SK-N-SH (cell line): Measurements from ENCODE around the gene MVD. TPM values are rescaled to one million over a fixed set of nuclear protein-coding genes. Genes with fewer than 3 reads are reported as not detected.

Experiments used
- CTCF ChIA-PET: fragments of 300-600, 350-600 bp; formaldehyde crosslinking; extraction: SDS; loops from one replicate; lab custom pipeline; 2021; lab: Yijun Ruan, JAX
- POLR2A ChIA-PET: fragments of 350-600 bp; sonication (Branson Sonifier 250); formaldehyde crosslinking; extraction: SDS; loops from one replicate; lab custom pipeline; 2020; ENCODE audit warnings: antibody characterized with exemption, inconsistent platforms; lab: Yijun Ruan, JAX
- DNase-seq: peaks from one replicate; pipeline ENCODE4 v3.0.0; 2012
- H2AFZ ChIP-seq: fragments of 200-600 bp; sonication (generic); 2 replicates; pipeline ENCODE4 v1.8.1; 2016; ENCODE audit warnings: antibody characterized with exemption, mild to moderate bottlenecking, low read depth
- H3F3A ChIP-seq: fragments of 200-600 bp; sonication (generic); replicated peaks from 2 replicates; pipeline ENCODE3; 2016; ENCODE audit warnings: antibody characterized with exemption, mild to moderate bottlenecking; ENCODE audit not compliant: insufficient read depth
- H3K27ac ChIP-seq, 2 experiments: fragments of 200-500 bp in 1 of 2; fragments of 200-600 bp in 1 of 2; sonication (Bioruptor generic) in 1 of 2; sonication (generic), shearing (Covaris generic) in 1 of 2; 2 replicates each; pipeline versions ENCODE4 v1.5.1 to v1.6.1; 2014 to 2016; ENCODE audit warnings: low read depth in 2 of 2, inconsistent platforms in 1 of 2, low read length in 1 of 2, mild to moderate bottlenecking in 1 of 2, mixed read lengths in 1 of 2
- H3K27me3 ChIP-seq: fragments of 200-600 bp; sonication (generic), shearing (Covaris generic); 2 replicates; pipeline ENCODE4 v1.6.1; 2016; ENCODE audit warnings: mixed run types; ENCODE audit not compliant: insufficient read depth
- H3K36me3 ChIP-seq, 2 experiments: fragments of 200-500 bp in 1 of 2; fragments of 200-600 bp in 1 of 2; sonication (Bioruptor generic) in 1 of 2; sonication (generic) in 1 of 2; replicated peaks in 1 of 2; 2 replicates each; pipeline versions ENCODE3 to v1.5.1; 2014 to 2016; ENCODE audit warnings: low read length in 1 of 2, mild to moderate bottlenecking in 1 of 2; ENCODE audit not compliant: insufficient read depth in 2 of 2, control insufficient read depth in 1 of 2
- H3K4me1 ChIP-seq, 2 experiments: fragments of 200-500 bp in 1 of 2; fragments of 200-600 bp in 1 of 2; sonication (Bioruptor generic) in 1 of 2; sonication (generic), shearing (Covaris generic) in 1 of 2; 2 replicates each; pipeline versions ENCODE4 v1.5.1 to v1.6.1; 2014 to 2016; ENCODE audit warnings: low read depth in 1 of 2, low read length in 1 of 2, mixed run types in 1 of 2; ENCODE audit not compliant: insufficient read depth in 2 of 2, control insufficient read depth in 1 of 2
- H3K4me2 ChIP-seq: fragments of 200-600 bp; sonication (generic), shearing (Covaris generic); 2 replicates; pipeline ENCODE4 v1.6.1; 2017; ENCODE audit warnings: mixed run types
- H3K4me3 ChIP-seq, 2 experiments: fragments of 200-500 bp in 1 of 2; fragments of 200-600 bp in 1 of 2; sonication (Bioruptor generic) in 1 of 2; sonication (generic), shearing (Covaris generic) in 1 of 2; 2 replicates each; pipeline versions ENCODE4 v1.5.1 to v1.8.1; 2014 to 2016; ENCODE audit warnings: low read depth in 2 of 2, inconsistent platforms in 1 of 2, low read length in 1 of 2, mild to moderate bottlenecking in 1 of 2, mixed read lengths in 1 of 2, moderate library complexity in 1 of 2
- H3K79me2 ChIP-seq: fragments of 200-600 bp; sonication (generic); 2 replicates; pipeline ENCODE4 v1.8.1; 2017; ENCODE audit warnings: mild to moderate bottlenecking; ENCODE audit not compliant: insufficient read depth
- H3K9ac ChIP-seq: fragments of 200-600 bp; sonication (generic); 2 replicates; pipeline ENCODE4 v1.6.1; 2017; ENCODE audit warnings: mixed run types
- H3K9me2 ChIP-seq: fragments of 200-600 bp; sonication (generic); 2 replicates; pipeline ENCODE4 v1.6.1; 2017; ENCODE audit warnings: mixed run types
- H3K9me3 ChIP-seq: fragments of 200-600 bp; sonication (generic); 2 replicates; pipeline ENCODE4 v1.6.1; 2017; ENCODE audit warnings: mixed run types, mild to moderate bottlenecking, moderate library complexity
- H4K20me1 ChIP-seq: fragments of 200-600 bp; sonication (generic); 2 replicates; pipeline ENCODE4 v1.6.1; 2017; ENCODE audit warnings: mild to moderate bottlenecking, mixed run types; ENCODE audit not compliant: insufficient read depth
- CHD2 ChIP-seq: fragments of 150-350 bp; IDR thresholded peaks from 2 replicates; pipeline ENCODE4 v1.6.1; 2018; ENCODE audit warnings: low read length; ENCODE audit not compliant: partially characterized antibody
- CTCF ChIP-seq: fragments of 200-600 bp; sonication (generic); IDR thresholded peaks from 2 replicates; pipeline ENCODE4 v1.6.1; 2017; ENCODE audit warnings: antibody characterized with exemption, mild to moderate bottlenecking, moderate library complexity
- FOSL2 ChIP-seq: IDR thresholded peaks from 2 replicates; pipeline ENCODE4 v1.4.0; 2012; ENCODE audit warnings: low read depth, mild to moderate bottlenecking, moderate library complexity, borderline replicate concordance
- GATA2 ChIP-seq: sonication (generic); formaldehyde crosslinking; IDR thresholded peaks from 2 replicates; pipeline ENCODE4 v1.5.0; 2020; ENCODE audit warnings: mild to moderate bottlenecking, missing genetic modification reagents
- JUND ChIP-seq: IDR thresholded peaks from 2 replicates; pipeline ENCODE4 v1.4.0; 2012
- NRF1 ChIP-seq: IDR thresholded peaks from 2 replicates; pipeline ENCODE4 v1.6.1; 2012; ENCODE audit warnings: low read depth, mild to moderate bottlenecking, low read length
- PBX3 ChIP-seq: IDR thresholded peaks from 2 replicates; pipeline ENCODE4; 2012
- POLR2AphosphoS5 ChIP-seq: IDR thresholded peaks from 2 replicates; pipeline ENCODE4 v1.6.1; 2012; ENCODE audit warnings: low read depth, low read length
- RCOR1 ChIP-seq: fragments of 150-350 bp; IDR thresholded peaks from 2 replicates; pipeline ENCODE4 v1.6.1; 2017; ENCODE audit warnings: antibody characterized with exemption, low read length
- SIN3A ChIP-seq: IDR thresholded peaks from 2 replicates; pipeline ENCODE4 v1.6.1; 2012; ENCODE audit warnings: low read depth, mild to moderate bottlenecking, low read length, moderate library complexity, borderline replicate concordance
- SMC3 ChIP-seq: IDR thresholded peaks from 2 replicates; pipeline ENCODE4 v1.6.1; 2012; ENCODE audit warnings: low read depth, low read length, improper control_type of control experiment
- YY1 ChIP-seq: IDR thresholded peaks from 2 replicates; pipeline ENCODE4 v1.4.0; 2012; ENCODE audit warnings: low read depth, mild to moderate bottlenecking
- WGBS: methylation state at CpG from one replicate; pipeline ENCODE4 v1.1.6; 2017; ENCODE audit warnings: low lambda C conversion rate; 5-methylcytosine and 5-hydroxymethylcytosine counted together
- polyA plus RNA-seq, 3 experiments: library from polyadenylated mRNA; depleted of rRNA; stranded (reverse); fragments of >200 nt; gene quantifications; 2 replicates each; pipeline ENCODE4 v1.2.3, GENCODE V29; 2012

MVD gene
- polyA plus RNA-seq, 1 of the 3 experiments (the other 2 are of a cell fraction), result 15.7 TPM

GRCh38 chr16:88688013-88688778 is 25.3 kb upstream of the MVD start:
- DNase-seq, result peak; percentile 59
- Histone ChIP-seq H3F3A (peaks cover 5% of the 10 kb centered on the region), H3K27ac (no peak overlapping the region), H3K4me3 (no peak overlapping the region), H3K9ac (no peak overlapping the region), H3K9me3 (no peaks in the 10 kb centered on the region), H4K20me1 (no peaks in the 10 kb centered on the region), H3K4me2 (no peak overlapping the region), H3K79me2 (no peaks in the 10 kb centered on the region), H3K27me3 (no peaks in the 10 kb centered on the region; the same call in 1 of the 2 replicates), H3K36me3 (no peaks in the 10 kb centered on the region), H3K9me2 (no peaks in the 10 kb centered on the region), H2AFZ (no peak overlapping the region), H3K4me1 (peaks cover 5 to 12% of the 10 kb centered on the region in 2 experiments; a peak in 2 of 4 replicates)
- TF ChIP-seq GATA2 (peak; percentile 20; the same call in 1 of the 2 replicates), SIN3A (no peak)
- WGBS, result 32% methylated on average over 26 of the region's 28 CpGs
- ChIA-PET CTCF (interaction anchor here (1.5 to 2.1 kb wide), 2 partner anchors 16 to 49 kb away, joined by 4 to 9 read pairs; no protein-coding TSS in a partner anchor), POLR2A (interaction anchor here (0.6 kb wide), 1 partner anchor 8 kb away, joined by 6 read pairs; no protein-coding TSS in a partner anchor)

GRCh38 chr16:88687676-88688012 is 24.8 kb upstream of the MVD start:
- no peaks in the 10 kb centered on the region; the same call in 1 of the 2 replicates for H3K27me3 ChIP-seq
- no peak overlapping the region for H3K27ac ChIP-seq
- no peak overlapping the region for H3K4me2 ChIP-seq
- peaks cover 5% of the 10 kb centered on the region for H3F3A ChIP-seq
- H3K4me1 ChIP-seq, result peaks cover 5 to 12% of the 10 kb centered on the region in 2 experiments; a peak in 2 of 4 replicates
- H3K9ac ChIP-seq, result no peak overlapping the region
- ChIA-PET CTCF (interaction anchor here (0.7 to 2.1 kb wide), 4 partner anchors 11 to 50 kb away, joined by 3 to 9 read pairs (median 4); no protein-coding TSS in a partner anchor), POLR2A (interaction anchor here (0.6 kb wide), 1 partner anchor 9 kb away, joined by 6 read pairs; no protein-coding TSS in a partner anchor)
- no peaks in the 10 kb centered on the region for H3K9me3 ChIP-seq
- no peak overlapping the region for H3K4me3 ChIP-seq
- no peaks in the 10 kb centered on the region for H4K20me1 ChIP-seq
- no peaks in the 10 kb centered on the region for H3K36me3 ChIP-seq
- H3K79me2 ChIP-seq, result no peaks in the 10 kb centered on the region
- DNase-seq, result no peak
- H3K9me2 ChIP-seq, result no peaks in the 10 kb centered on the region
- TF ChIP-seq SIN3A (no peak), GATA2 (no peak), CTCF (no peak), NRF1 (no peak), RCOR1 (no peak), JUND (no peak), YY1 (no peak), SMC3 (no peak), PBX3 (no peak), CHD2 (no peak), POLR2AphosphoS5 (no peak), FOSL2 (no peak)
- 65% methylated on average over 3 of the region's 3 CpGs for WGBS
- H2AFZ ChIP-seq, result no peak overlapping the region
